Measurements from ENCODE around the gene KCNH1. TPM values are rescaled to one million over a fixed set of nuclear protein-coding genes. Genes with fewer than 3 reads are reported as not detected.

Gene KCNH1
- total and polyA plus RNA-seq, 9 donors: 0.11 to 0.46 TPM; not detected in 7

GRCh38 chr1:210992837-210993236 is 141.1 kb downstream of the KCNH1 start:
- Histone ChIP-seq H3K4me1 (ENCODE audit: insufficient read depth) (no peaks in the 10 kb centered on the region), H3K27me3 (no peaks in the 10 kb centered on the region), H3K4me3 (no peak overlapping the region), H3K9me3 (no peaks in the 10 kb centered on the region), H3K27ac (no peak overlapping the region), H3K36me3 (no peaks in the 10 kb centered on the region)
- DNase-seq: no peak
- 56 to 64% (median 64%) methylated on average over 4 of the region's 4 CpGs for WGBS, 3 donors
- intact Hi-C loops (cut with DNase I): no loop called here
- TF ChIP-seq CTCF (IDR thresholded peaks at IDR 0.05) (no peak), EP300 (IDR thresholded peaks at IDR 0.05) (no peak)

GRCh38 chr1:210989905-210990304 is 144.0 kb downstream of the KCNH1 start:
- no peaks in the 10 kb centered on the region for H3K36me3 ChIP-seq
- H3K27ac ChIP-seq: no peak overlapping the region
- no peaks in the 10 kb centered on the region for H3K9me3 ChIP-seq
- no peaks in the 10 kb centered on the region for H3K27me3 ChIP-seq
- no peak overlapping the region for H3K4me3 ChIP-seq
- H3K4me1 ChIP-seq (ENCODE audit: insufficient read depth): no peaks in the 10 kb centered on the region
- TF ChIP-seq EP300 (IDR thresholded peaks at IDR 0.05) (no peak), POLR2A (IDR thresholded peaks at IDR 0.05) (no peak), CTCF (IDR thresholded peaks at IDR 0.05) (no peak)
- DNase-seq: no peak
- intact Hi-C loops (cut with DNase I): no loop called here

GRCh38 chr1:210981490-210981889 is 152.5 kb downstream of the KCNH1 start:
- no peak overlapping the region for H3K4me3 ChIP-seq
- H3K36me3 ChIP-seq: no peaks in the 10 kb centered on the region
- H3K4me1 ChIP-seq (ENCODE audit: insufficient read depth): no peaks in the 10 kb centered on the region
- DNase-seq: no peak
- no peak for TF ChIP-seq EP300 (IDR thresholded peaks at IDR 0.05)
- no peak for TF ChIP-seq CTCF (IDR thresholded peaks at IDR 0.05)
- TF ChIP-seq POLR2A (IDR thresholded peaks at IDR 0.05): no peak
- H3K27ac ChIP-seq: no peak overlapping the region
- no peaks in the 10 kb centered on the region for H3K9me3 ChIP-seq
- H3K27me3 ChIP-seq: no peaks in the 10 kb centered on the region
- intact Hi-C loops (cut with DNase I): no loop called here
- 86 to 93% (median 91%) methylated on average over 1 of the region's 1 CpG for WGBS, 3 donors

- H3K27ac ChIP-seq: no peak overlapping the region
- no peak for DNase-seq
- no peaks in the 10 kb centered on the region for H3K27me3 ChIP-seq
- no peaks in the 10 kb centered on the region for H3K9me3 ChIP-seq
- no peaks in the 10 kb centered on the region for H3K36me3 ChIP-seq
- no peaks in the 10 kb centered on the region for H3K4me1 ChIP-seq (ENCODE audit: insufficient read depth)
- H3K4me3 ChIP-seq: no peak overlapping the region
- TF ChIP-seq POLR2A (IDR thresholded peaks at IDR 0.05) (no peak), CTCF (IDR thresholded peaks at IDR 0.05) (no peak), EP300 (IDR thresholded peaks at IDR 0.05) (no peak)
- intact Hi-C loops (cut with DNase I): no loop called here
These were observed 153.9 kb downstream of the KCNH1 start for GRCh38 chr1:210980082-210980481.

GRCh38 chr1:210978974-210979354 is 155.0 kb downstream of the KCNH1 start:
- Histone ChIP-seq H3K27me3 (no peaks in the 10 kb centered on the region), H3K9me3 (no peaks in the 10 kb centered on the region), H3K4me1 (ENCODE audit: insufficient read depth) (no peaks in the 10 kb centered on the region), H3K4me3 (no peak overlapping the region), H3K27ac (no peak overlapping the region), H3K36me3 (no peaks in the 10 kb centered on the region)
- no peak for DNase-seq
- TF ChIP-seq EP300 (IDR thresholded peaks at IDR 0.05): no peak
- TF ChIP-seq POLR2A (IDR thresholded peaks at IDR 0.05): no peak
- TF ChIP-seq CTCF (IDR thresholded peaks at IDR 0.05): no peak
- intact Hi-C loops (cut with DNase I): no loop called here
- WGBS, 3 donors: 50 to 52% (median 51%) methylated on average over 3 of the region's 3 CpGs
